Measurements from ENCODE around the gene FXR1. TPM values are rescaled to one million over a fixed set of nuclear protein-coding genes. Genes with fewer than 3 reads are reported as not detected.

The FXR1 gene
- total RNA-seq, 1 donor from 2014 or later = 223 TPM

GRCh38 chr3:181007262-181007661, 94.8 kb downstream of the FXR1 start:
- no peak for DNase-seq

GRCh38 chr3:181008796-181009195, 96.3 kb downstream of the FXR1 start:
- no peak for DNase-seq

GRCh38 chr3:181009225-181009624, 96.8 kb downstream of the FXR1 start:
- no peak for DNase-seq

- no peak for DNase-seq
These were observed 105.2 kb downstream of the FXR1 start for GRCh38 chr3:181017690-181018089.

GRCh38 chr3:181025204-181025603, 112.7 kb downstream of the FXR1 start:
- DNase-seq = no peak

GRCh38 chr3:181030948-181031347, 118.5 kb downstream of the FXR1 start:
- DNase-seq = no peak

Other genes starting within 250 kb of the FXR1 start
- not detected for gene CCDC39, start 233.2 kb upstream of the FXR1 start, total RNA-seq
- gene DNAJC19, start 77.1 kb downstream of the FXR1 start, total RNA-seq = 25.7 TPM